Cerebellar cortex (tissue), 1 donor: ENCODE results near the gene F11.
"Not testable (repeated sequence)": the region's sequence is repeated elsewhere in the genome, so short reads cannot be mapped to it uniquely, and the experiment has no call there.

Experiments used
- DNase-seq: peaks from one replicate; pipeline ENCODE4 v3.0.0-alpha.2; 2015; ENCODE audit warnings: low spot score

F11 gene

GRCh38 chr4:186298031-186298647 lies 32.1 kb downstream of the F11 start:
- DNase-seq, result no peak

- DNase-seq, result no peak
Measured at GRCh38 chr4:186299291-186299690, 33.3 kb downstream of the F11 start.

GRCh38 chr4:186300659-186301390 lies 34.8 kb downstream of the F11 start:
- DNase-seq, result no peak

GRCh38 chr4:186304216-186304615 lies 38.2 kb downstream of the F11 start:
- no peak for DNase-seq

- DNase-seq, result peak; percentile 45
Measured at GRCh38 chr4:186304866-186305505, 39.0 kb downstream of the F11 start.

GRCh38 chr4:186307497-186307896 lies 41.5 kb downstream of the F11 start:
- no peak for DNase-seq

GRCh38 chr4:186307916-186308315 lies 41.9 kb downstream of the F11 start:
- DNase-seq, result no peak

- no peak for DNase-seq
Measured at GRCh38 chr4:186318481-186318880, 52.5 kb downstream of the F11 start.

GRCh38 chr4:186324660-186325059 lies 58.7 kb downstream of the F11 start:
- DNase-seq, result not testable (repeated sequence)

- DNase-seq, result no peak
Measured at GRCh38 chr4:186326391-186326790, 60.4 kb downstream of the F11 start.

- DNase-seq, result no peak
Measured at GRCh38 chr4:186329372-186329771, 63.4 kb downstream of the F11 start.

- DNase-seq, result no peak
Measured at GRCh38 chr4:186330368-186330767, 64.4 kb downstream of the F11 start.

GRCh38 chr4:186335793-186336192 lies 69.8 kb downstream of the F11 start:
- DNase-seq, result no peak
